ENCODE measurements around the gene BHLHE41. TPM values are rescaled to one million over a fixed set of nuclear protein-coding genes. Genes with fewer than 3 reads are reported as not detected.

The BHLHE41 gene
- total RNA-seq = 10 to 100 TPM in 5 of 6 donors, 1 to 10 TPM in 1; 9.3 to 78.6 (median 35.2) TPM

DNA sequence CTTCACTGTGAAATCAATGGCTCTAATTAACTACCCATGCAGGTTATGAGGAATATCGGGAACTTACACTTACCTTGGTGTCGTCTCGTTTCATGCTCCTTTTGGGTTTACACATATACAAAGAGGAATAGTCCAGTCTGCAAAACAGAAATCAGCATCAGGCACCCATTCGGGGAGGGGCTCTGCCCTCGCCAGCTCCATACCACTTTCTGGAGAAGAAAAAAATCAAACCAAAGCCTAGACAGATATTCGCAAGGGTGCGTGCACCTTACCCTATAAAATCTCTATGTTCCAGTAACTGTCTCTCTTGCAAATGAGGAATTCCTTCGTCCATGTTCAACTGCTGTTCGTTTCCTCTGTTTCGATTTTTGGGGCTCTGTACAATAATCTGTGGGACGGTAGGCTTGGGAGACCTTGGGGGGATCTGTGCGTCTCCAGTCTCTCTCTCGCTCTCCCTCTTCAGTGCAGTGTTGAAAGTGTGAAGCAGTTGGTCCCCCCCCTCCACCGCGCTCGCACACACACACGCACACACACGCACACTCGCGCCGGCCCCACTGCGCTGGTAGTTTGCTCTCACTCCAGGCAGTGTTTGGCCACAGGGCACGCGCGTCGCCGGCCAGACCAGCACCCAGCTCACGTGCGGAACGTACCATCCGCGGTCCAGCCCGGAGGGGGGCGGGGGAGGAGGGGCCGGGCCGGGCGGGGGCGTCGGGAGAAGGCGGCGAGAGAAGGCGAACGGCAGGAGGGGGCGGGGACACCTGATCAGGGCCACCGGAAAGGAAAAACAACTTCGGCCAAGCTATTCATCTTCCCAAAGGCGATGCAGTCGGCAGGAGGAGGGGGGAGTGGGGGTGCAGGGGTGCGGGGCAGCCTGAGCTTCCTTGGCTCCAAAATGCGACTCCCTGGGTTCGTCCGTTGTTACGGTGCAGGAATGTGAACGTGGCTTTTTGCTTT lies at the start of gene BHLHE41:
Gene BHLHE41, minus strand, starts transcription at position 592 of the 954 bp plus-strand sequence. Its CDS starts 258 bp downstream, at position 334.
- H3K36me3 ChIP-seq = no peaks in the 10 kb centered on the region
- peak in 2 of 4 donors; percentile 48 to 78 for TF ChIP-seq POLR2A (IDR thresholded peaks at IDR 0.05)
- TF ChIP-seq EP300 (IDR thresholded peaks at IDR 0.05) = peak in 1 of 4 donors; percentile 37
- TF ChIP-seq, protein P1, sequence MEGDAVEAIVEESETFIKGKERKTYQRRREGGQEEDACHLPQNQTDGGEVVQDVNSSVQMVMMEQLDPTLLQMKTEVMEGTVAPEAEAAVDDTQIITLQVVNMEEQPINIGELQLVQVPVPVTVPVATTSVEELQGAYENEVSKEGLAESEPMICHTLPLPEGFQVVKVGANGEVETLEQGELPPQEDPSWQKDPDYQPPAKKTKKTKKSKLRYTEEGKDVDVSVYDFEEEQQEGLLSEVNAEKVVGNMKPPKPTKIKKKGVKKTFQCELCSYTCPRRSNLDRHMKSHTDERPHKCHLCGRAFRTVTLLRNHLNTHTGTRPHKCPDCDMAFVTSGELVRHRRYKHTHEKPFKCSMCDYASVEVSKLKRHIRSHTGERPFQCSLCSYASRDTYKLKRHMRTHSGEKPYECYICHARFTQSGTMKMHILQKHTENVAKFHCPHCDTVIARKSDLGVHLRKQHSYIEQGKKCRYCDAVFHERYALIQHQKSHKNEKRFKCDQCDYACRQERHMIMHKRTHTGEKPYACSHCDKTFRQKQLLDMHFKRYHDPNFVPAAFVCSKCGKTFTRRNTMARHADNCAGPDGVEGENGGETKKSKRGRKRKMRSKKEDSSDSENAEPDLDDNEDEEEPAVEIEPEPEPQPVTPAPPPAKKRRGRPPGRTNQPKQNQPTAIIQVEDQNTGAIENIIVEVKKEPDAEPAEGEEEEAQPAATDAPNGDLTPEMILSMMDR (IDR thresholded peaks at IDR 0.05) = no peak
- peak in 1 of 2 donors; percentile 80 for TF ChIP-seq POLR2AphosphoS5 (IDR thresholded peaks at IDR 0.05)
- ATAC-seq (ENCODE audit: low FRiP score in 2 of 2) (peak; percentile 51 to 64), DNase-seq (peak; percentile 51 to 93)
- peaks cover 0 to 48% (median 28%) of the 10 kb centered on the region in 4 donors for H3K27me3 ChIP-seq
- peak within 1 kb of the TSS; percentile 33 to 58 (median 52) for H3K4me3 ChIP-seq
- no peaks in the 10 kb centered on the region for H3K9me3 ChIP-seq
- H3K27ac ChIP-seq = peak within 1 kb of the TSS; percentile 57 to 91 (median 82)
- peaks cover 33 to 57% (median 43%) of the 10 kb centered on the region in 4 donors for H3K4me1 ChIP-seq
- 4 to 5% methylated on average over 37 to 38 of the region's 54 CpGs for WGBS, 2 donors

DNA sequence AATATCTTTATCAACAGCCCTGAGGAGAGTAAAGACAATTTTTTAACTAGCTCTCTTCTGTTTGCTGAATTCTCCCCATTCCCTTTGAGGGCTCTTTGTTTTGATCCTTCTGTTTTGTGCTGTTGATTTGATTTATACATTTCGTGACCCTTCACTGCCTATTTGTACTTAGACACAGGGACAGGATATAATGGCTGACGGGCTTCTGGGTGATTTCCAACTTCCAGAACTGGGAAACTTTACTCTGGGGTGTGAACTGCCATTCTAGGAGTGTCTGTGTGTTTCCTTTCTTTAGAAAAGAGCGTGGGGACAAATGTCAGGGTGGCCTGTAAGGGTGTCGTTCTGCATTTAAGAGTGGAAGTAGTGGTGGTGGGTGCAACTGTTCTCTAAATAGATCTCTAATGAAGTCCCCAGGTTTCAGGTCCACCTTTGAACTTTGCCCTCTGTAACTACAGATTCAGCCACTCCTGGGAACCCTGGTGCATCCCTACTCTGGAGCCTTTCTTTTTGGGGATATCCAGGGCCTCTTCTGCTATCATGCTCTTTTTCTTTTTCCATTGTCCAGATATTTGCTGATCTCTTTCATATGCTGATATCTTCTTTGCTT lies 48.2 kb upstream of the BHLHE41 start:
- H3K4me1 ChIP-seq = no peaks in the 10 kb centered on the region
- TF ChIP-seq POLR2AphosphoS5 (IDR thresholded peaks at IDR 0.05) (no peak), POLR2A (IDR thresholded peaks at IDR 0.05) (no peak), EP300 (IDR thresholded peaks at IDR 0.05) (no peak)
- WGBS, 2 donors = 69 to 72% methylated on average over 4 of the region's 4 CpGs
- no peaks in the 10 kb centered on the region for H3K9me3 ChIP-seq
- H3K27ac ChIP-seq = no peak overlapping the region
- DNase-seq (no peak), ATAC-seq (ENCODE audit: low FRiP score in 2 of 2) (no peak)
- no peak overlapping the region for H3K4me3 ChIP-seq
- no peaks in the 10 kb centered on the region for H3K36me3 ChIP-seq
- no peaks in the 10 kb centered on the region for H3K27me3 ChIP-seq

DNA sequence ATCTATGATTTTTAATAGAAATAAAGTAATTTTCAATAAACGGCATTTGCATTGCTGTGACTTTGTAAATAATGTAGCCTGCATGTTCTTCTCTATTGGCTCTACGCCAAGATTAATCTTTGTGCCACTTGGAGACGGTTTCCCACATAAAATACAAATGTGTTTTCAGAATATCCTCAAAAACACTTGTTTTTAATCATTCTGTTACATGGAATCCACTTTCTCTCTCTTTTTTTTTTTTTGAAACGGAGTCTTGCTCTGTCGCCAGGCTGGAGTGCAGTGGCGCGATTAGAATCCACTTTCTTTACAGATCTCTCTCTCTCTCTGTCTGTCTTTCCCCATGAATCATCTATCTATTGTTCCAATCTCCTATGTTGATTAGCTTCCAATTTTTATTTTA lies 47.7 kb upstream of the BHLHE41 start:
- H3K27me3 ChIP-seq = no peaks in the 10 kb centered on the region
- TF ChIP-seq, protein P1 (IDR thresholded peaks at IDR 0.05) = no peak
- no peak for TF ChIP-seq POLR2AphosphoS5 (IDR thresholded peaks at IDR 0.05)
- no peak for TF ChIP-seq EP300 (IDR thresholded peaks at IDR 0.05)
- TF ChIP-seq POLR2A (IDR thresholded peaks at IDR 0.05) = no peak
- ATAC-seq (ENCODE audit: low FRiP score in 2 of 2) (no peak), DNase-seq (no peak)
- H3K4me1 ChIP-seq = no peaks in the 10 kb centered on the region
- no peak overlapping the region for H3K4me3 ChIP-seq
- 82 to 89% methylated on average over 7 of the region's 7 CpGs for WGBS, 2 donors
- no peak overlapping the region for H3K27ac ChIP-seq
- H3K36me3 ChIP-seq = no peaks in the 10 kb centered on the region
- H3K9me3 ChIP-seq = no peaks in the 10 kb centered on the region

DNA sequence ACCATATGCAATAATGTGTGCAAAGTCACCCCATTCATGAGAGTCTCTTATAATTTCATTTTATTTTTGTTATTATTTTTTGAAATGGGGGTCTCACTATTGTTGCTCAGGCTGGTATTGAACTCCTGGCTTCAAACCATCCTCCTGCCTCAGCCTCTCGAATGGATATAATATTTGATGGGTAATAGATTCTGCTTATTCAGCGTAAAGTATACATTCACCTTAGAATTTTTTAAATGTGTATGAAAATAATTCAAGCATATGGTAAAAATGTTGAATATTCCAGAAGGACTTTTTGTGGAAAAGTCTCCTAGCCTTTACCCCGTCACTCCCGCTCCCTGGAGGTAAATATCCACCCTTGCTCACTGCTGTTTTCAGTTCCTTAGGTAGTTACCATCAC lies 47.2 kb upstream of the BHLHE41 start:
- Histone ChIP-seq H3K9me3 (no peaks in the 10 kb centered on the region), H3K4me3 (no peak overlapping the region), H3K36me3 (no peaks in the 10 kb centered on the region), H3K27ac (no peak overlapping the region), H3K27me3 (no peaks in the 10 kb centered on the region), H3K4me1 (no peaks in the 10 kb centered on the region)
- TF ChIP-seq EP300 (IDR thresholded peaks at IDR 0.05) = no peak
- TF ChIP-seq, protein P1 (IDR thresholded peaks at IDR 0.05) = no peak
- no peak for TF ChIP-seq POLR2A (IDR thresholded peaks at IDR 0.05)
- TF ChIP-seq POLR2AphosphoS5 (IDR thresholded peaks at IDR 0.05) = no peak
- no peak for ATAC-seq (ENCODE audit: low FRiP score in 2 of 2)
- 94 to 96% methylated on average over 4 of the region's 4 CpGs for whole genome bisulfite sequencing, 2 donors
- no peak for DNase-seq

DNA sequence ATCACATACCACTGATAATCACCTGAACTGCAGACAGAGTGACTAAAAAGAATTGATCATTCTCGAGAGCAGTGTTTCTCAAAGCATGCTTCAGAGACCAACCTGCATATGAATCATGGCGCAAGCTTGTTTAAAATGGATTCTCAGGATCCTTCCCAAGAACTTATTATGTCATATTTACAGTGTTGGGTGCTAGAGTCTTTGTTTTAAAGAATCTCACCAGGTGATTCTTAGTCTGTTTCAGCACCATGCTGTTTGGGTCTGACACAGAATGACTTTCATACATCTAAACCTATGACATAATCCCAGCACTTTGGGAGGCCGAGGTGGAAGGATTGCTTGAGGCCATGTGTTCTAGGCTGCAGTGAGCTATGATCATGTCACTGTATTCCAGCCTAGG lies 39.3 kb upstream of the BHLHE41 start:
- ATAC-seq (ENCODE audit: low FRiP score in 2 of 2) = no peak
- no peak for TF ChIP-seq EP300 (IDR thresholded peaks at IDR 0.05)
- Histone ChIP-seq H3K9me3 (no peaks in the 10 kb centered on the region), H3K27ac (no peak overlapping the region), H3K36me3 (no peaks in the 10 kb centered on the region), H3K4me3 (no peak overlapping the region), H3K27me3 (no peaks in the 10 kb centered on the region), H3K4me1 (no peaks in the 10 kb centered on the region)
- DNase-seq = no peak
- WGBS, 2 donors = 62 to 82% methylated on average over 3 of the region's 3 CpGs

Data from upper lobe of left lung (tissue), 6 donors.